Motor neuron (in vitro differentiated cells): ENCODE measurements around the gene TIA1. TPM values are rescaled to one million over a fixed set of nuclear protein-coding genes. Genes with fewer than 3 reads are reported as not detected.
"Not testable (repeated sequence)": the region's sequence is repeated elsewhere in the genome, so short reads cannot be mapped to it uniquely, and the experiment has no call there.

ENCODE experiments used
- ATAC-seq, 8 experiments: fragments of 200-7000 bp; cut with Tn5 transposase; replicated peaks in 6 of 8; 2 replicates each; pipeline ENCODE4 v1.8.0; 2021; ENCODE audit warnings: mild to moderate bottlenecking in 8 of 8, moderate library complexity in 8 of 8
- H3K27ac ChIP-seq, 2 donors: fragments of 250-450 bp; sonication (Bioruptor Pico); 2 replicates each; pipeline ENCODE4 v1.9.0; 2021; ENCODE audit warnings: antibody characterized with exemption in 2 of 2, mild to moderate bottlenecking in 2 of 2, moderate library complexity in 1 of 2
- H3K4me1 ChIP-seq, 2 donors: fragments of 250-450 bp; sonication (Bioruptor Pico); replicated peaks in 1 of 2; 2 replicates each; pipeline ENCODE4 v1.6.1; 2021; ENCODE audit warnings: antibody characterized with exemption in 2 of 2, mild to moderate bottlenecking in 2 of 2, moderate library complexity in 1 of 2
- H3K4me3 ChIP-seq, 5 donors: fragments of 250-450 bp; sonication (Bioruptor Pico); 2 replicates each; pipeline ENCODE4 v1.9.0; 2021; ENCODE audit warnings: antibody characterized with exemption in 5 of 5, mild to moderate bottlenecking in 5 of 5, moderate library complexity in 4 of 5
- WGBS, 10 experiments: fragments of 450-650 bp; shearing (Covaris generic); methylation state at CpG; one replicate each; pipeline ENCODE4 v1.0.0; 2022; 5-methylcytosine and 5-hydroxymethylcytosine counted together
- in situ Hi-C, 9 experiments: fragments of 400-800 bp; cut with MboI; loops; one replicate each; pipeline ENCODE4 v1.15.0; 2021; ENCODE audit warnings: low sequenced_read_pairs in 9 of 9, low pct_unique_long_range_greater_than_20kb in 2 of 9; ENCODE audit not compliant: unreplicated experiment in 9 of 9
- total RNA-seq, 8 experiments: library from RNA; unstranded; fragments of 300-600 nt; gene quantifications; 2 replicates each; pipeline versions ENCODE4 v1.2.3 to v1.2.4, GENCODE V29; 2022

The TIA1 gene
- total RNA-seq, 8 experiments from 2014 or later, result 44.3 to 195 (median 128) TPM

DNA sequence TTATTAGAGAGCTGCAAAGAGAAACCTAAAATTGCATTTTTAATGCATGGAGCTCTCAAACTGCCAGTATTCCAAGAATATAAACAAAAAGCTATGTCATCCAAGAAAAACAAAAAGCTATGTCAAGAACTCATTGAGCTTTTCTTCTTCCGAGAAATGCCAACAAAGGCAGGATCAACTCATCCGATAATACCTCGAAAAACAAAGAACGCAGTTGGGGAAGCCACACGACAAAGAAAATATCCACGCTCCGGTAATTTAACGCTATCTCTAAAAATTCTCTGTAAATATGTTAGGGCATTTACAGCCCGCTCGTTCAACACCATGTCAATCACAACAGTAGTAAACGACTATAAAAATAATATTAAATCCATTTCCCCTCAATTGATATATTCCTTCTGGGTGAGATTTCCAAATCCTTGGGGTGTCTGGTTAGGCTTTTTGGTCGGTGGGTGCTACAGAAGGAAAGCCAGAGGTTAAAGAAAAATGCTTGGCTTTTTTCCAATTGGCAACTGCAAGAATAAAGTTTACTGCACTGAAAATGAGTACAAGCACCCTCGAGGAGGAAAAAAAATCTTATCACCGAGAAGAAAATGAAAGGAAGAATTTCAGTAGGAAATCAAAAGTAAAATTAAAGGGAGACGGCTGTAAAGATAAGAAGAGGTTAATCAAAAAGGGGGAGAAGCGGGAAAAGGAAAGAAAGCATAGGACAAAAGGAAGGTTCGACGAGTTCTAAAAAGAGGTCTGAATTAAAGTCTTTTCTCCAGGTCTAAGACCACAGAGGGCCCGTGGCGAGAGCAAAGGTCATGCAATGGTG, 856 bp downstream of the TIA1 start:
- in situ Hi-C loops, result no loop called here
- peak overlapping the region; percentile 97 to 99 for H3K27ac ChIP-seq
- peak overlapping the region; percentile 55 to 70 (median 68) for H3K4me3 ChIP-seq
- ATAC-seq, result no peak
- WGBS, 10 experiments, result 0 to 5% (median 1%) methylated on average over 4 to 20 of the region's 20 CpGs
- H3K4me1 ChIP-seq, result peaks cover 0 to 16% of the 10 kb centered on the region in 2 donors

DNA sequence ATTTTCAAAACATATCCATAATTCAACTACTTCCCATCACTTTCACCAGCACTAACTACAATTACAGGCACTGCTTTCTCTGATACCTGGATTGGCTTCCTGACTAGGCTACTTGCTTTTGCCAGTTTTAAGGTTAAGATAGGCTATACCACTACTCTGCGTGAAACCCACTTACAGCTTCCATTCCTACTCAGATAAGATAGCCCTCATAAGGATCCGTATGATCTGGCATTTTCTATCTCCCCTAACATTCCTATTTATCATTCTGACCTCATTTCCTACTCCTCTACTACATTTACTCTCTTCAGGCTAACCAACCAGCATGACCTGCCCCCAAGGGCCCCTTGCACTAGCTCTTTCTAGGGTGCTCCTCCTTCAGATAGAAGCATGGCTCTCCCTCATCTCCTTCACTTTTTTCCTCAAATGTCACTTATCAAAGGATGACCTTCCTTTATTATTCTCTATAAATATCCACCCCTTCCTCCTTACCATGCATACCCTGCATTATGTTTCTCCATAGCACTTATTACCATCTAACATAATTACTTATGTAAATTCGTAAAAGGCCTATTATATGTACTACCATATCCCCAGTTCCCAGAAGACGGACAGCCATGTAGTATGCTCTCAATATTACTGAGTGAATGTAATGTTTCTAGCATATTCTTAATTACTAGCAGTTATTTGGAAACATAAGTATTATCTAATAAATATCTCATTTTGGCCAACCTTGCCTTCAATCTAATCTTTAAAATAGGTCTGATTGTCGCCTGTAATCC, 4.4 kb downstream of the TIA1 start:
- in situ Hi-C loops, result no loop called here
- 43 to 100% (median 92%) methylated on average over 2 to 5 of the region's 5 CpGs for WGBS, 10 experiments
- no peak for ATAC-seq
- H3K27ac ChIP-seq, result no peak overlapping the region
- no peak overlapping the region for H3K4me3 ChIP-seq
- H3K4me1 ChIP-seq, result peaks cover 3 to 20% of the 10 kb centered on the region in 2 donors

DNA sequence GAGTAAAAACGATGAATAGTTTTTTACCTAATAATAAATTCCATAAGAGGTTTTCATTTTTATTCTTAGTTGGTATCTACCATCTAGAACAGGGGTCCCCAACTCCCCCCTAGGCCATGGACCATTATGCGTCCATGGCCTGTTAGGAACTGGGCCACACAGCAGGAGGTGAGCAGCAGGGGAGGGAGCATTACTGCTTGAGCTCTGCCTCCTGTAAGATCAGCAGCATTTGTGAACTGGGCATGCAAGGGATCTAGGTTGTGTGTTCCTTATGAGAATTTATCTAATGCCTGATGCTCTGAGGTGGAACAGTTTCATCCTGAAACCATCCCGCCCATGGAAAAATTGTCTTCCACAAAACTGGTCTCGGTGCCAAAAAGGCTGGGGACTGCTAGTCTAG, 5.9 kb downstream of the TIA1 start:
- Histone ChIP-seq H3K4me1 (peaks cover 3 to 20% of the 10 kb centered on the region in 2 donors), H3K4me3 (no peak overlapping the region), H3K27ac (no peak overlapping the region)
- 78 to 100% (median 100%) methylated on average over 1 to 4 of the region's 4 CpGs; no CpG with 5 or more reads in 1 of the 10 experiments for WGBS, 10 experiments
- in situ Hi-C loops, result no loop called here
- ATAC-seq, result no peak

DNA sequence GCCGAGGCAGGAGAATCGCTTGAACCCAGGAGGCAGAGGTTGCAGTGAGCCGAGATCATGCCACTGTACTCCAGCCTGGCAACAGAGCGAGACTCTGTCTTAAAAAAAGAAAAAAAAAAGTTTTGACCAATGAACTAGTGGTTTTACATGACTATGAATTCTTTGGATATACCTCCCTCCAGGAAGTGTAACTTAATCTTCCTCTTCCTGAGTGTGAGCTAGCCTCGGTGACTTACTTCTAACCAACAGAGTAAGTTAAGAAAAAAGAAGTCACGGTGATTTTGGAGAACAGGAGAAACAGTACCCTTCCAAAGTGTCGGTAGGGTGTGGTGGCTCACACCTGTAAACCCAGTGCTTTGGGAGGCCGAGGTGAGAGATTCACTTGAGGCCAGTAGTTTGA, 7.1 kb downstream of the TIA1 start:
- Histone ChIP-seq H3K27ac (no peak overlapping the region), H3K4me3 (no peak overlapping the region), H3K4me1 (peaks cover 3 to 20% of the 10 kb centered on the region in 2 donors)
- in situ Hi-C loops, result no loop called here
- WGBS, 10 experiments, result 92 to 100% (median 97%) methylated on average over 2 to 6 of the region's 8 CpGs; no CpG with 5 or more reads in 1 of the 10 experiments
- ATAC-seq, result no peak

DNA sequence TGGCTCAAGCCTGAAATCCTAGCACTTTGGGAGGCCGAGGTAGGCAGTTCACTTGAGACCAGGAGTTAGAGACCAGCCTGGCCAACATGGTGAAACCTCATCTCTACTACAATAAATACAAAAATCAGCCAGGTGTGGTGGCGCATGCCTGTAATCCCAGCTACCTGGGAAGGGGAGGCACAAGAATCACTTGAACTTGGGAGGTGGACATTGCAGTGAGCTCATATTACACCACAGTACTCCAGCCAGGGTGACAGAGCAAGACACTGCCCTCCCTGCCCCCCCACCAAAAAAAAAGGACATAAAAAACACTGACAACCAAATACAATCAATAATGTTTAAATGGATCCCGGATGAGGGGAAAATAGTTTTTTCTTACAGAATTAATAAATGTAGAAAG, 7.8 kb downstream of the TIA1 start:
- 63 to 100% (median 93%) methylated on average over 1 to 3 of the region's 3 CpGs; no CpG with 5 or more reads in 2 of the 10 experiments for WGBS, 10 experiments
- Histone ChIP-seq H3K4me1 (peaks cover 3 to 16% of the 10 kb centered on the region in 2 donors), H3K27ac (no peak overlapping the region), H3K4me3 (no peak overlapping the region)
- in situ Hi-C loops, result no loop called here
- ATAC-seq, result peak in 1 of 8 experiments; percentile 17

DNA sequence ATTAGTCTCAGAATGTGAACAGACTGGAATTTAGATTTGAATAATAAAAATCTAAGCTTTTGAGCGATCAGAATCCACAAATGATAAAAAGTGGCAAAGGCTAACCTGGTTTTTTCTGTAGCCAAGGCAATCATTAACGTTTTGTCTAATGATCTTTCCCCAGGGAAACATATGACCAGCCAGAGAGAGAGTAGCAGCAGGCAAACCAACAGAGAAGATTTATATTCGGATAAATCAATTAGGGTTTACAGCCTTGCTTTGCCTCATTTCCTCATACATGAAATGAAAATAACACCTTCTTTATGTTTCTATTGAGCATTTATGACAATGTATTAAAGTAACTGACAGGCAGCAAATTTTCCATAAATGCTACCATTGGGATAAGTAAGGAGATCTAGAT, 14.5 kb downstream of the TIA1 start:
- in situ Hi-C loops, result no loop called here
- H3K4me1 ChIP-seq, result peaks cover 0 to 6% of the 10 kb centered on the region in 2 donors
- WGBS, 10 experiments, result 42 to 82% (median 72%) methylated on average over 2 to 3 of the region's 3 CpGs; no CpG with 5 or more reads in 1 of the 10 experiments
- no peak overlapping the region for H3K27ac ChIP-seq
- ATAC-seq, result peak in 3 of 8 experiments; percentile 39 to 77 (median 52)
- H3K4me3 ChIP-seq, result no peak overlapping the region

DNA sequence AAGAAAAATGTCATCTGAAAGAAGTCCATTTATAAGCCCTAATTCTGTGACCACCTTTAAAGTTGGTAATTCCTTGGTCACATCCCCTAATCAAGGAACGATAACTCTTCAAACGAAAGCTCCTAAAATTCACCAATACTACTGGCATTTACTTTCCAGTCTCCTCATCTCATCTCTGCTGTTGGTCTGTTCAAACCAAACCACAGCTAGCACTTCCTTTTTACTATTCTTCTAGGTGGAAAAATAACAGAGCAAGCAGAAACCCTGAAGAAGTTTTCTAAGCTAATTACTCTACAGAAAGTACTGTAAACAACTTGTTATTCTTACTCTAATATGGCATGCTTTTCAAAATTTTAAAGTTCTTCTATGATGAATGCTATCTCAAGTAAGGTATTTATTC, 21.6 kb downstream of the TIA1 start:
- ATAC-seq, result no peak

DNA sequence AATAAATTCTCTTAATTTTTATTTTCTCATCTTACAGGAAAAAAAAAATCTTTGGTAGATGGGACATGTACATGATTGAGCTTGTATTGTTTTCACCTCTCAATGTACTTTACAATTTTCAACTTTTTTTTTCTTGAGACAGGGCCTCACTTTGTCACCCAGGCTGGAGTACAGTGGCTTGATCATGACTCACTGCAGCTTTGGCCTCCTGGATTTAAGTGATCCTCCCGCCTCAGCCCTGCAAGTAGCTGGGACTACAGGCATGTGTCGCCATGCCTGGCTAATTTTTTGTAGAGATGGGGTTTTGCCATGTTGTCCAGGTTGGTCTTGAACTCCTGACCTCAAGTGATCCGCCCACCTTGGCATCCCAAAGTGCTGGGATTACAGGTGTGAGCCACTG, 25.1 kb downstream of the TIA1 start:
- H3K4me1 ChIP-seq, H3K27ac ChIP-seq, in situ Hi-C loops, H3K4me3 ChIP-seq, ATAC-seq: not testable (repeated sequence)
- WGBS, 10 experiments, result 84 to 100% (median 100%) methylated on average over 1 to 3 of the region's 3 CpGs; no CpG with 5 or more reads in 2 of the 10 experiments

More for the DNA sequence above, 21.6 kb downstream of the TIA1 start:
- WGBS, 10 experiments, result 90 to 100% (median 100%) methylated on average over 1 to 2 of the region's 2 CpGs; no CpG with 5 or more reads in 2 of the 10 experiments
- H3K4me3 ChIP-seq, result no peak overlapping the region
- H3K27ac ChIP-seq, result no peak overlapping the region
- no peaks in the 10 kb centered on the region for H3K4me1 ChIP-seq
- in situ Hi-C loops, result no loop called here

DNA sequence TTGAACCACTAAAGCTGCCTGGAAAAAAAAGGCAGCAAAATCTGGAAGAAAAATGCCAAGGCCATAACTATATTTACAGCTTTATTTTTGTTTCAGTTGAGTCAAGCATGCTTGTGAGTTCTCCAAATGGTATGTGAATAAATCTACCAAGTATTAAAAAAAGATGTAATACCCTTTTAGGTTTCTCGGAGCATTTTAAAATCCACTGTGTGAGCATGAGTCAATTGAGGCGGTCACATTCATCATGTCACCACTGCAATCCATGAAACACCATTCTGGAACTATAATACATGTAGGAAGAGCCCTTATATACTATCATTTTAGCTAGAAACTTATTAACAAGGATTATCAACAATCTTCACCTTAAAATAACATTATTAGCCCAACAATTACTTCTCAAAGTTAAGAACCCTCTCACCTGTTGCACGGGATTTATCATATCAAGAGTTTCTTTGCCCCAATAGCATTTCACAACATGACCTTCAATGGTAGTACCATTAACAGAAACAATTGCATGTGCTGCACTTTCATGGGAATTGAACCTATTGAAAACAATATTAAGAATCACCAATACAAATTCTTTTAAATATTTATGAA, 33.4 kb downstream of the TIA1 start:
- no peak overlapping the region for H3K27ac ChIP-seq
- no peak for ATAC-seq

DNA sequence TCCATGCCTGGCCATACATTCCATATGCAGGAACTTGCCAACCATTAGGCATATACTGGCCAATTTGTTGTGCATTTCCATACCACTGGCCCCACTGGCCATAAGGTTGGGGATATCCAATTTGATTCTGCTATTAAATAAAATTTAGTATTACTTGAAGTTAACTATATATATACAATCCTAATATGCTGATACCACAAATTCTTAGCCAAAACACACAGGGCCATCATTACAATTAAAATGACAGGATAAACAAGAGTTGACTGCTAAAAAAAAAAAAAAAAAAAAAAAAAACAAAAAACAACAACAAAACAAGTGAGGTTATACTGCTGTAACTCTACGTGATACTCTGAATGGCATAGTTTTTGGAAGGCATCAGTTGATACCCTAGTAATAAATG, 34.1 kb downstream of the TIA1 start:
- in situ Hi-C loops, result no loop called here
- no peak for ATAC-seq
- no peak overlapping the region for H3K27ac ChIP-seq
- no peaks in the 10 kb centered on the region for H3K4me1 ChIP-seq
- H3K4me3 ChIP-seq, result no peak overlapping the region
- 83 to 100% (median 93%) methylated on average over 1 of the region's 1 CpG; no CpG with 5 or more reads in 3 of the 10 experiments for WGBS, 10 experiments

More for the DNA sequence above, 33.4 kb downstream of the TIA1 start:
- no peak overlapping the region for H3K4me3 ChIP-seq
- in situ Hi-C loops, result no loop called here
- 79 to 100% (median 100%) methylated on average over 1 to 3 of the region's 3 CpGs for WGBS, 10 experiments
- no peaks in the 10 kb centered on the region for H3K4me1 ChIP-seq

DNA sequence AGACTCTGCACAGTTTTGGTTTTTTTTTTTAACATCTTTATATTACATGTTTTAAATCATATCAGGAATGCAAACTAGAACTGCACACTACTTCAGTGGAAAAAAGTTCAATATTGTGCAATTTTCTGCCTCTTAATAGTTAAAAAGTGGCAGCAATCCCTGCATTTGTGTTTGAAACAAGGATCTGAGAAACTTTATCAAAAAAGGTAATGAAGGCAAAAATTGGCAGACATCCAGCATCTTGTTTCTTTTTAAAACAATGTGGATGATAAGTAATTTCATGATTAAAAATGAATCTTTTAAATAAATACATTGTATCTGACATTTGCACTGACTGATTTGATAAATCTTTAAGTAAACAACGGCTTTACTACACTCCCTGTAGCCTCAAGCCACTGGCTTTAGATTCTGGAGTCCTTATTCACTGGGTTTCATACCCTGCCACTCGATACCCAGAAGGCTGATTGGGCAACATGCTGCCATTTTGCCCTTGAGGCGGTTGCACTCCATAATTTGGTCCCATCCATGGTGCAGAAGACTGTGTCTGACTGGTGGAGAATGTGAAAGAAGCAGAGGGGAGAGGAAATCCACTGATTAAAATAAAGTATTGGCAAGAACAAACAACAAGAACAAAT, 36.0 kb downstream of the TIA1 start:
- peak in 1 of 8 experiments; percentile 23 for ATAC-seq

DNA sequence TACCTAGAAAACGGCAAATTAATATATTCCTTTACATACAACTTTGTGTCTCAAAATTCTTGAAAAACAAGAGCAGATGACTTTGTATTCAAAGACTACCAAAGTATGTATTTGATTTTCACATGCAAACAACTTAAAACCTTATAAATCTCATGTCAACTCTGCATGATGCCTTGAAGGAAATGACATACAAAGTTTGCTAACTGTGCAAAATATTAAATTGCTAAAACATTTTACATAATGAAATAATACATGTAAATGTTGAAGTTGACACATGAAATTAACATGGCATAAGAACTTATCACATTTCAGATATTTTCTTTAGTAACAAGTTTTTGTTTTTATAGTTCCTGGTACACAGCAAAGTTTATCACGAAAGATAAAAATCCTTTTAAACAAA, 36.8 kb downstream of the TIA1 start:
- Histone ChIP-seq H3K4me1 (no peaks in the 10 kb centered on the region), H3K4me3 (no peak overlapping the region), H3K27ac (no peak overlapping the region)
- WGBS, 10 experiments, result 43 to 100% (median 96%) methylated on average over 1 to 2 of the region's 2 CpGs; no CpG with 5 or more reads in 1 of the 10 experiments
- in situ Hi-C loops, result no loop called here
- no peak for ATAC-seq

More for the DNA sequence above, 36.0 kb downstream of the TIA1 start:
- no peaks in the 10 kb centered on the region for H3K4me1 ChIP-seq
- H3K4me3 ChIP-seq, result no peak overlapping the region
- H3K27ac ChIP-seq, result no peak overlapping the region
- in situ Hi-C loops, result no loop called here
- 71 to 100% (median 93%) methylated on average over 1 to 3 of the region's 3 CpGs; no CpG with 5 or more reads in 1 of the 10 experiments for WGBS, 10 experiments
